Ovary (tissue), 3 donors: ENCODE measurements around the gene SERPINA1.

Experiments used
- POLR2A ChIP-seq: fragments of 450-650 bp; IDR thresholded peaks from one replicate; pipeline ENCODE4 v1.6.1; 2017; ENCODE audit warnings: antibody characterized with exemption, mild to moderate bottlenecking, moderate library complexity
- TF ChIP-seq, protein P1 (sequence below), 3 donors: fragments of 450-650 bp in 2 of 3; fragments of 200-600 bp in 1 of 3; IDR thresholded peaks; one replicate each; pipeline versions ENCODE4 v1.5.1 to v1.8.0; 2016 to 2022; ENCODE audit warnings: antibody characterized with exemption in 3 of 3, mild to moderate bottlenecking in 1 of 3
- donor health status: DM: no; HTN: no; CAD: no.

DNA sequence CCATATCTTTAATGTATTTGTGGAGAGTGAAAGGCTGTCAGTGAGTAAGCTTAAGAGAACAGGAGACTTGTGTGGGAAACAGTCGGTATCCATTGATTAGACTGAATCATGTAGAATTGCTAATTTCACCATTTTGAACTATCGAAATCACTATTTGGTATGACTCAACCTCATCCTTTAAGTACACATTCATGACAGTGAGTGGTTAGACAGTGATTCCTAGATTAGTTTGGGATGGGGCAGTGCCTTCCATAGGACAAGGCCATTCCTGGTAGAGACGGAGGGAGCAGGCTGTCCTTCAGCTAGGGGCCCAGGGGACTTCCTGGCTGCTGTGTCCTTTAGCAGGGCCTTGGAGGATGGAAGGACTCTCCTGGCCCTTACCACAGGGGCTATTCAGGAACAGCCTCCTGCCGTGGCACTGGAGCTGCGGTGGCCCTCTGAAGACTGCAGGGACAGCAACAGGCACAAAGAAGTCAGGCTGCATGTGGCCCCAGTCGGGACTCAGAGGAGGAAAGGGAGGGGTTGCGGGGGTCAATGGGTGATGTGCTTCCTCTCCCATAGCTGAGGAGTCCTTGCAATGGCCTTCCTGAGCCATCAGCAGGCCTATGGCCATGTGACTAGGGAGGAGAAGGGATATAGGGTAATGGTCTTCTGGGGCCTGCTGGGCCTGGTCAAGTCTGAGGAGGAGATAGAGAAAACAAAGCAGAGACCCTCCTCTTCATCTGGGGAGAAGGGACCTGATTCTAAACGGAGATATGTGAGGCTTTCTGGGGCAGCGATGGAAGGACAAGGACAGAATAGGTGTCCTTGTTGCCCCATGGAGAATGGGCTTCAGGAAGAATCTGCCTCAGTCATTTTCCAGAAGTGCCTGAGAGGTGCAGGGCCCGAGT is 11.2 kb downstream of the SERPINA1 start:
- TF ChIP-seq, protein P1, sequence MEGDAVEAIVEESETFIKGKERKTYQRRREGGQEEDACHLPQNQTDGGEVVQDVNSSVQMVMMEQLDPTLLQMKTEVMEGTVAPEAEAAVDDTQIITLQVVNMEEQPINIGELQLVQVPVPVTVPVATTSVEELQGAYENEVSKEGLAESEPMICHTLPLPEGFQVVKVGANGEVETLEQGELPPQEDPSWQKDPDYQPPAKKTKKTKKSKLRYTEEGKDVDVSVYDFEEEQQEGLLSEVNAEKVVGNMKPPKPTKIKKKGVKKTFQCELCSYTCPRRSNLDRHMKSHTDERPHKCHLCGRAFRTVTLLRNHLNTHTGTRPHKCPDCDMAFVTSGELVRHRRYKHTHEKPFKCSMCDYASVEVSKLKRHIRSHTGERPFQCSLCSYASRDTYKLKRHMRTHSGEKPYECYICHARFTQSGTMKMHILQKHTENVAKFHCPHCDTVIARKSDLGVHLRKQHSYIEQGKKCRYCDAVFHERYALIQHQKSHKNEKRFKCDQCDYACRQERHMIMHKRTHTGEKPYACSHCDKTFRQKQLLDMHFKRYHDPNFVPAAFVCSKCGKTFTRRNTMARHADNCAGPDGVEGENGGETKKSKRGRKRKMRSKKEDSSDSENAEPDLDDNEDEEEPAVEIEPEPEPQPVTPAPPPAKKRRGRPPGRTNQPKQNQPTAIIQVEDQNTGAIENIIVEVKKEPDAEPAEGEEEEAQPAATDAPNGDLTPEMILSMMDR (IDR thresholded peaks at IDR 0.05), result no peak
- TF ChIP-seq POLR2A, result no peak
